Measurements from ENCODE around the gene NFYA. TPM values are rescaled to one million over a fixed set of nuclear protein-coding genes. Genes with fewer than 3 reads are reported as not detected.

NFYA gene
- total RNA-seq, 1 experiment from 2014 or later = 28.7 TPM

DNA sequence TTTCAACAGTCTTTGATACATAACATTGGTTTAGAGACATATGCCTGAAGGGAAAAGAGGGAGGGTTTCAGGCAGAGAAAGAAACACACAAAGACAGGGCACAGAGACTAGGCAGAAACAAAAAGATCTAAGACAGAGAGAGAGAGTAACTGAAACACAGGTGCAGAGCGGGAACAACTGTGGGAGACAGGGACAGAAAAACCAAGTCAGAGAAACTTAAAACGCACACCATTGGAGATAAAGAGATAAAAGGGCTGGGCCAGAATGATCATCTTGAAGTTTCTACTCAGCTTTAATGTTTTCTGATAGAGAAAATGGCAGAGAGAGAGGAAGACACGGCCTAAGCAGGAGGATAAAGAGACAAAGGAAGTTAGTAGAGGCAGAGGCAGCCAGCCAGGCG is 45.5 kb upstream of the NFYA start:
- Histone ChIP-seq H3K4me3 (replicated peaks in 1 of 2; ENCODE audit: low read depth in 1 of 2, low read length in 2 of 2) (peak overlapping the region; percentile 48 to 58), H3K79me2 (ENCODE audit: insufficient read depth, low read length) (no peaks in the 10 kb centered on the region), H3K36me3 (ENCODE audit: control insufficient read depth in 1 of 2, insufficient read depth in 2 of 2, low read length in 2 of 2) (no peaks in the 10 kb centered on the region), H3K9me2 (ENCODE audit: insufficient read depth) (no peaks in the 10 kb centered on the region), H2AFZ (ENCODE audit: low read depth, low read length, poor library complexity, severe bottlenecking) (no peak overlapping the region), H3K27ac (ENCODE audit: low read depth, low read length) (no peak overlapping the region), H3K4me1 (ENCODE audit: control insufficient read depth in 1 of 2, insufficient read depth in 2 of 2, low read length in 2 of 2) (peaks cover 11 to 20% of the 10 kb centered on the region in 2 experiments), H3K27me3 (ENCODE audit: insufficient read depth, low read length) (no peaks in the 10 kb centered on the region), H4K20me1 (ENCODE audit: insufficient read depth) (no peaks in the 10 kb centered on the region), H3K4me2 (ENCODE audit: low read length) (peak overlapping the region; percentile 86), H3K9me3 (ENCODE audit: control insufficient read depth in 1 of 2, insufficient read depth in 1 of 2, low read depth in 1 of 2, low read length in 2 of 2) (no peaks in the 10 kb centered on the region), H3K9ac (ENCODE audit: low read length) (peak overlapping the region; percentile 46)
- CTCF ChIA-PET = interaction anchor here (0.7 to 2.8 kb wide), 15 partner anchors 9 to 699 kb away, joined by 3 to 25 read pairs (median 6); partner anchors contain the start of genes NFYA and UNC5CL
- ATAC-seq (no peak), DNase-seq (ENCODE audit: low read depth, low spot score) (no peak)
- POLR2A ChIA-PET = interaction anchor here (1.0 to 1.4 kb wide), 2 partner anchors 9 to 133 kb away, joined by 3 to 5 read pairs; no protein-coding TSS in a partner anchor
- BruUV-seq (replicated peaks) = TSS peak; percentile 34
- RAD21 ChIA-PET (ENCODE audit: low non-redundant PET in 1 of 2, low total read pairs in 2 of 2, uncharacterized antibody in 2 of 2, unreplicated experiment in 2 of 2) = interaction anchor here in 1 of 2 experiments (0.6 to 1.3 kb wide), 3 partner anchors 133 to 551 kb away, joined by 3 to 7 read pairs (median 4); no protein-coding TSS in a partner anchor
- TF ChIP-seq POLR2A (IDR thresholded peaks at IDR 0.05; ENCODE audit: borderline replicate concordance, extremely low read depth, insufficient read depth, insufficient read length) (no peak), ZFX (IDR thresholded peaks at IDR 0.05) (no peak), ELF1 (IDR thresholded peaks at IDR 0.05; ENCODE audit: borderline replicate concordance, low read depth) (no peak), JUND (IDR thresholded peaks at IDR 0.05) (no peak), CBX3 (IDR thresholded peaks at IDR 0.05; ENCODE audit: low read depth) (no peak), EGR1 (IDR thresholded peaks at IDR 0.05; ENCODE audit: low read depth) (no peak), SRF (IDR thresholded peaks at IDR 0.05; ENCODE audit: low read depth) (no peak), ZNF274 (IDR thresholded peaks at IDR 0.05; ENCODE audit: low read depth, low read length) (no peak), TCF7L2 (IDR thresholded peaks at IDR 0.05; ENCODE audit: borderline replicate concordance, extremely low read depth, insufficient read depth, insufficient read length) (no peak), EZH2phosphoT487 (IDR thresholded peaks at IDR 0.05; ENCODE audit: borderline replicate concordance) (no peak), CEBPB (IDR thresholded peaks at IDR 0.05; ENCODE audit: low read depth) (no peak), SIN3A (IDR thresholded peaks at IDR 0.05; ENCODE audit: low read depth) (no peak), RAD21 (IDR thresholded peaks at IDR 0.05; ENCODE audit: low read depth) (no peak)
- TF ChIP-seq, protein P1, sequence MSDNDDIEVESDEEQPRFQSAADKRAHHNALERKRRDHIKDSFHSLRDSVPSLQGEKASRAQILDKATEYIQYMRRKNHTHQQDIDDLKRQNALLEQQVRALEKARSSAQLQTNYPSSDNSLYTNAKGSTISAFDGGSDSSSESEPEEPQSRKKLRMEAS (IDR thresholded peaks at IDR 0.05) = no peak
- TF ChIP-seq, protein P2, sequence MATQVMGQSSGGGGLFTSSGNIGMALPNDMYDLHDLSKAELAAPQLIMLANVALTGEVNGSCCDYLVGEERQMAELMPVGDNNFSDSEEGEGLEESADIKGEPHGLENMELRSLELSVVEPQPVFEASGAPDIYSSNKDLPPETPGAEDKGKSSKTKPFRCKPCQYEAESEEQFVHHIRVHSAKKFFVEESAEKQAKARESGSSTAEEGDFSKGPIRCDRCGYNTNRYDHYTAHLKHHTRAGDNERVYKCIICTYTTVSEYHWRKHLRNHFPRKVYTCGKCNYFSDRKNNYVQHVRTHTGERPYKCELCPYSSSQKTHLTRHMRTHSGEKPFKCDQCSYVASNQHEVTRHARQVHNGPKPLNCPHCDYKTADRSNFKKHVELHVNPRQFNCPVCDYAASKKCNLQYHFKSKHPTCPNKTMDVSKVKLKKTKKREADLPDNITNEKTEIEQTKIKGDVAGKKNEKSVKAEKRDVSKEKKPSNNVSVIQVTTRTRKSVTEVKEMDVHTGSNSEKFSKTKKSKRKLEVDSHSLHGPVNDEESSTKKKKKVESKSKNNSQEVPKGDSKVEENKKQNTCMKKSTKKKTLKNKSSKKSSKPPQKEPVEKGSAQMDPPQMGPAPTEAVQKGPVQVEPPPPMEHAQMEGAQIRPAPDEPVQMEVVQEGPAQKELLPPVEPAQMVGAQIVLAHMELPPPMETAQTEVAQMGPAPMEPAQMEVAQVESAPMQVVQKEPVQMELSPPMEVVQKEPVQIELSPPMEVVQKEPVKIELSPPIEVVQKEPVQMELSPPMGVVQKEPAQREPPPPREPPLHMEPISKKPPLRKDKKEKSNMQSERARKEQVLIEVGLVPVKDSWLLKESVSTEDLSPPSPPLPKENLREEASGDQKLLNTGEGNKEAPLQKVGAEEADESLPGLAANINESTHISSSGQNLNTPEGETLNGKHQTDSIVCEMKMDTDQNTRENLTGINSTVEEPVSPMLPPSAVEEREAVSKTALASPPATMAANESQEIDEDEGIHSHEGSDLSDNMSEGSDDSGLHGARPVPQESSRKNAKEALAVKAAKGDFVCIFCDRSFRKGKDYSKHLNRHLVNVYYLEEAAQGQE (IDR thresholded peaks at IDR 0.05; ENCODE audit: low read depth) = no peak
- TF ChIP-seq, protein P3, sequence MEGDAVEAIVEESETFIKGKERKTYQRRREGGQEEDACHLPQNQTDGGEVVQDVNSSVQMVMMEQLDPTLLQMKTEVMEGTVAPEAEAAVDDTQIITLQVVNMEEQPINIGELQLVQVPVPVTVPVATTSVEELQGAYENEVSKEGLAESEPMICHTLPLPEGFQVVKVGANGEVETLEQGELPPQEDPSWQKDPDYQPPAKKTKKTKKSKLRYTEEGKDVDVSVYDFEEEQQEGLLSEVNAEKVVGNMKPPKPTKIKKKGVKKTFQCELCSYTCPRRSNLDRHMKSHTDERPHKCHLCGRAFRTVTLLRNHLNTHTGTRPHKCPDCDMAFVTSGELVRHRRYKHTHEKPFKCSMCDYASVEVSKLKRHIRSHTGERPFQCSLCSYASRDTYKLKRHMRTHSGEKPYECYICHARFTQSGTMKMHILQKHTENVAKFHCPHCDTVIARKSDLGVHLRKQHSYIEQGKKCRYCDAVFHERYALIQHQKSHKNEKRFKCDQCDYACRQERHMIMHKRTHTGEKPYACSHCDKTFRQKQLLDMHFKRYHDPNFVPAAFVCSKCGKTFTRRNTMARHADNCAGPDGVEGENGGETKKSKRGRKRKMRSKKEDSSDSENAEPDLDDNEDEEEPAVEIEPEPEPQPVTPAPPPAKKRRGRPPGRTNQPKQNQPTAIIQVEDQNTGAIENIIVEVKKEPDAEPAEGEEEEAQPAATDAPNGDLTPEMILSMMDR (IDR thresholded peaks at IDR 0.05 in 2 of 3, conservative IDR thresholded peaks at IDR 0.05 in 1 of 3; ENCODE audit: borderline replicate concordance in 1 of 3, insufficient read depth in 1 of 3, low read depth in 2 of 3, low read length in 2 of 3) = no peak
- TF ChIP-seq, protein P4, sequence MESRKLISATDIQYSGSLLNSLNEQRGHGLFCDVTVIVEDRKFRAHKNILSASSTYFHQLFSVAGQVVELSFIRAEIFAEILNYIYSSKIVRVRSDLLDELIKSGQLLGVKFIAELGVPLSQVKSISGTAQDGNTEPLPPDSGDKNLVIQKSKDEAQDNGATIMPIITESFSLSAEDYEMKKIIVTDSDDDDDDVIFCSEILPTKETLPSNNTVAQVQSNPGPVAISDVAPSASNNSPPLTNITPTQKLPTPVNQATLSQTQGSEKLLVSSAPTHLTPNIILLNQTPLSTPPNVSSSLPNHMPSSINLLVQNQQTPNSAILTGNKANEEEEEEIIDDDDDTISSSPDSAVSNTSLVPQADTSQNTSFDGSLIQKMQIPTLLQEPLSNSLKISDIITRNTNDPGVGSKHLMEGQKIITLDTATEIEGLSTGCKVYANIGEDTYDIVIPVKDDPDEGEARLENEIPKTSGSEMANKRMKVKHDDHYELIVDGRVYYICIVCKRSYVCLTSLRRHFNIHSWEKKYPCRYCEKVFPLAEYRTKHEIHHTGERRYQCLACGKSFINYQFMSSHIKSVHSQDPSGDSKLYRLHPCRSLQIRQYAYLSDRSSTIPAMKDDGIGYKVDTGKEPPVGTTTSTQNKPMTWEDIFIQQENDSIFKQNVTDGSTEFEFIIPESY (IDR thresholded peaks at IDR 0.05; ENCODE audit: extremely low read depth, insufficient replicate concordance, low read length) = no peak
- intact Hi-C loops (cut with micrococcal nuclease) = loop anchor here (1.0 to 10.0 kb wide), 5 partner anchors 21 to 1042 kb away; no protein-coding TSS in a partner anchor

Data from HCT116 (cell line).